GM21447 (cell line): Measurements from ENCODE around the gene CYP4F12.

Source experiments
- ATAC-seq: cut with Tn5 transposase; IDR thresholded peaks from one replicate; pipeline ENCODE4 v1.9.1; 2021; ENCODE audit not compliant: unreplicated experiment

The CYP4F12 gene, protein sequence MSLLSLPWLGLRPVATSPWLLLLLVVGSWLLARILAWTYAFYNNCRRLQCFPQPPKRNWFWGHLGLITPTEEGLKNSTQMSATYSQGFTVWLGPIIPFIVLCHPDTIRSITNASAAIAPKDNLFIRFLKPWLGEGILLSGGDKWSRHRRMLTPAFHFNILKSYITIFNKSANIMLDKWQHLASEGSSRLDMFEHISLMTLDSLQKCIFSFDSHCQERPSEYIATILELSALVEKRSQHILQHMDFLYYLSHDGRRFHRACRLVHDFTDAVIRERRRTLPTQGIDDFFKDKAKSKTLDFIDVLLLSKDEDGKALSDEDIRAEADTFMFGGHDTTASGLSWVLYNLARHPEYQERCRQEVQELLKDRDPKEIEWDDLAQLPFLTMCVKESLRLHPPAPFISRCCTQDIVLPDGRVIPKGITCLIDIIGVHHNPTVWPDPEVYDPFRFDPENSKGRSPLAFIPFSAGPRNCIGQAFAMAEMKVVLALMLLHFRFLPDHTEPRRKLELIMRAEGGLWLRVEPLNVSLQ

DNA sequence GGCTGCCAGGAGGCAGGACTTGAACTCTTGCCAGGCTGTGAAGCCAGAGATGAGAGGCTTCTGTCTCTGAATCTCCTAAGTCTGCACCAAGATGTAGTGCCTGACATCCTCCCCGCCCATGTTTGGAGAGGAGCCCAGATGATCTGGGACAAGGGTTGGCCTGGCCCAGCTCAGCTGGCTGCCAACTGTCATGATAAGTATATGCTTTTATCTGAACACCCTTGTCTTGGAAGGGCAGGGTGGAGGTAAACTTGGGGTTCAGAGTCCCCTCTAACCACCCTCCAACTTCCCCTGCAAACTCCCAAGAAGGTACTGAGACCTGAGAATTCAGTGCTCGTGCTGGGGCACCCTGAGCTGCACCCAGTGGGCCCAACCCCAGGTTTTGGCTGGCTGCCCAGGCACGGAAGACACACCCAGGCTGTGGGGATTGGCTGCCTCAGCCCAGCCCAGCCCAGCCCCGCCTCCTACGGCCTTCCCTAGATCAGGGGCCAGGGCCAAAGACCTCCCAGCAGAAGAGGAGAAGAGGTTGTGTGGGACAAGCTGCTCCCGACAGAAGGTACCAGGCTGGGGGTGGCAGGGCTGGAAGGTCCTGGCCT, at the start of gene CYP4F12:
Gene CYP4F12 (plus strand): TSS at position 508 of the 596 bp plus-strand sequence. CDS start 443 bp downstream, outside the sequence.
- no peak for ATAC-seq

- no peak for ATAC-seq
These were observed 49.1 kb upstream of the CYP4F12 start for GRCh38 chr19:15623711-15624318.

DNA sequence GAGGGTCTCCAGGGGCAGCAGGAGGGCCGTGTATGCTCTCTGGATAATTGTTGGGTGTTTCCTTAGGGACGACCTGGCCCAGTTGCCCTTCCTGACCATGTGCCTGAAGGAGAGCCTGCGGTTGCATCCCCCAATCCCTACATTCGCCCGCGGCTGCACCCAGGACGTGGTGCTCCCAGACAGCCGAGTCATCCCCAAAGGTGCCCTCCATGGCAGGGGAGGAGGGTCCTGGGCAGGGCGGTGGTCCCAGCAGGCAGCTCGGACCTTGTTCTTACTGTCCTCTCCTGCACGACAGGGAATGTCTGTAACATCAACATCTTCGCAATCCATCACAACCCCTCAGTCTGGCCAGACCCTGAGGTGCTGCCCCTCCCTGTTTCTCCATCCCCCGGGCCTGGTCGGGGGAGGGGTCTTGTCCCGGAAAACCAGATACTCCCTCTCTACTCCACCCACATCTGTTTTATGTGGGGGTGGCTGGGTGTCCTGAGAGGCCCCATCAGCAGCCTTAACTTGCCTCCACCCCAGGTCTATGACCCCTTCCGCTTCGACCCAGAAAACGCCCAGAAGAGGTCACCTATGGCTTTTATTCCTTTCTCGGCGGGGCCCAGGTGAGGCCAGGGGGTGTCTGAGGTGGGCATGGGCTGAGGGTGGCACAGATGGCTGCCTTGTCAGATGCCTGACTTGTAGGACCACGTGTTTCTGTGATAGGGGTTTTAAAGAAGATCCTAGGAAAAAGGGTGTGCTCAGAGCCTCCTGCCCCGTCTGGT, 44.5 kb upstream of the CYP4F12 start:
- no peak for ATAC-seq

GRCh38 chr19:15629003-15629880, 43.6 kb upstream of the CYP4F12 start:
- ATAC-seq = no peak

- no peak for ATAC-seq
These were observed 41.1 kb upstream of the CYP4F12 start for GRCh38 chr19:15631817-15632216.

DNA sequence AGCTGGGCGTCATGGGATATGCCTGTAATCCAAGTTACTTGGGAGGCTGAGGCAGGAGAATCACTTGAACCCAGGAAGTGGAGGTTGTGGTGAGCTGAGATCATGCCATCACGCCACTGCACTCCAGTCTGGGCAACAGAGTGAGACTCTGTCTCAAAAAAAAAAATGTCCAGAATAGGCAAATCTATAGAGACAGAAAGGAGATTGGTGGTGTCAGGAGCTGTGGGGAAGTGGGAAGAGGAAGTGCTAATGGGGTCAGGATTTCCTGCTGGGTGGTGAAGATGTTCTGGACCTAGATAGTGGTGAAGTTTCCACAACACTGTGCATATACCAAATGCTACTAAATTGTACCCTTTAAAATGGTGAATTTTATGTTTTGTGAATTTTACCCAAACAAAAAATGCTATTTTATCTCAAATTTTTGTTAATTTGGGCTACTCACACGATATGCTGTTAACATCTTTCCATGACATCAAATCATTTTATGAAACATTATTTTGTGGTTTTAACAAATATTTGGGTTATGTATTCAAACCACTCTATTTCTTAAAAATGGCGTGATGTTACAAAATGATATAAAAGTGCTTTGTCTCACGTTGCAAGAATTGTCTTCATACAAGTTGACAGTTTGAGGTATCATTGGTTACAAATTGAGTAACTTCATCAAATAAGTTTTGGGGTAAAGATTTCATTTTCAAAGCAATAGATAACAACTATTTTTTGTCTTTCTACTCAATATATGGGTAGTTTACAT, 39.6 kb upstream of the CYP4F12 start:
- no peak for ATAC-seq

GRCh38 chr19:15634105-15634504, 38.8 kb upstream of the CYP4F12 start:
- ATAC-seq = no peak

GRCh38 chr19:15635016-15635805, 37.7 kb upstream of the CYP4F12 start:
- ATAC-seq = no peak

- ATAC-seq = no peak
These were observed 36.9 kb upstream of the CYP4F12 start for GRCh38 chr19:15636026-15636425.

GRCh38 chr19:15639596-15639995, 33.3 kb upstream of the CYP4F12 start:
- ATAC-seq = no peak

- no peak for ATAC-seq
These were observed 32.5 kb upstream of the CYP4F12 start, which contains the start of gene CYP4F3 for GRCh38 chr19:15640294-15640903. TSS of gene CYP4F3 (plus strand) at chr19:15640897. CDS start at chr19:15641416, 519 bp downstream.

DNA sequence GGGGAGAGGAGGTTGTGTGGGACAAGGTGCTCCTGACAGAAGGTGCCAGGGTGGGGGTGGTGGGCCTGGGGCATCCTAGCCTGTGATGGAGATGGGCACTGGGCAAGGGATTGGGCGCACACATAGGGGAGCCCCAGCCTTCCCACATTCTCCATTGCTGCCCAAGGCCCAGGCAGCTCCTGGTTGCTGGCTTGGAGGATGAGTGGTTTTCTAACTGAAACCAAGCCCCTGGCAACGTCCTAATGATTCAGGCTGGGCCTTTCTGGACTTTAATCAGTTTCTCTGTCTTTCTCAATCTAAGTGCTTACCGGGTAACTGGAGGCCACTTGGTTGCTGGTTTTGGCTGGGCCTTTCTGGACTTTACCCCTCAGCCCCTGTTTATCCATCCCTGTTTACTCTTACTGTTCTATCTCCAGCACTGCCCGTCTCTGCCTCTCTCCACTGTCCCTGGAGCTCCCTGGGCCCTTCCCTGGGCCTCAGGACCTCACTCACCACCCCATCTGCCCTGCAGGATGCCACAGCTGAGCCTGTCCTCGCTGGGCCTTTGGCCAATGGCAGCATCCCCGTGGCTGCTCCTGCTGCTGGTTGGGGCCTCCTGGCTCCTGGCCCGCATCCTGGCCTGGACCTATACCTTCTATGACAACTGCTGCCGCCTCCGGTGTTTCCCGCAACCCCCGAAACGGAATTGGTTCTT, 31.8 kb upstream of the CYP4F12 start:
- no peak for ATAC-seq

- ATAC-seq = no peak
These were observed 30.9 kb upstream of the CYP4F12 start for GRCh38 chr19:15641901-15642491.

DNA sequence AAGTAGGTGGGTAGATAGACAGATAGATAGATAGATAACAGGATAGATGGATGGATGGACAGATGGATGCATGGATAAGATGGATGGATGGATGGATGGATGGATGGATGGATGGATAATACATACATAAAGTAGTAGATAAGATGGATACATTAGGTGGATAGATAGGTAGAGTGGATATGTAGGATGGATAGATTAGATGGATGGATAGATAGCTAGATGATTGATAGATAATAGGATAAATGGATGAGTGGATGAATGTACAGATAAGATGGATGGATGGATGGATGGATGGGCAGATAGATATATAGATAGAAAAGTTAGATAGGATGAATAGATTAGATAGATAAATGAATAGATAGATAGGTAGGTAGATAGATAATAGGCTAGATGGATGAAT, 30.1 kb upstream of the CYP4F12 start:
- ATAC-seq = no peak

DNA sequence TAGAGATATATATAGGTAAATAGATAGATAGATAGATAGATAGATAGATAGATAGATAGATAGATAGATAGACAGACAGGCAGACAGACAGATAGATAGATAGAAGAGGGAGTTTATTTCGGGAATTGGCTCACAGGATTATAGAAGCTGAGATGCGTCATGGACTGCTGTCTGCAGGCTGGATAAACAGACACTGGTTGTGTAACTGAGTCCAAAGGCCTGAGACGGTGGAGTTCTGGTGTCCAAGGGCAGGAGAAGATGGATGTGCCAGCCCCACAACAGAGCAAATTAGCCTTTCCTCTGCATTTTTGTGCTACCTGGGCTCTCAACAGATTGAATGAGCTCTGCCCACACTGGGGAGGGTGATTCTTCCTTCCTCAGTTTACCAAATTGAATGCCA, 29.5 kb upstream of the CYP4F12 start:
- ATAC-seq = no peak

DNA sequence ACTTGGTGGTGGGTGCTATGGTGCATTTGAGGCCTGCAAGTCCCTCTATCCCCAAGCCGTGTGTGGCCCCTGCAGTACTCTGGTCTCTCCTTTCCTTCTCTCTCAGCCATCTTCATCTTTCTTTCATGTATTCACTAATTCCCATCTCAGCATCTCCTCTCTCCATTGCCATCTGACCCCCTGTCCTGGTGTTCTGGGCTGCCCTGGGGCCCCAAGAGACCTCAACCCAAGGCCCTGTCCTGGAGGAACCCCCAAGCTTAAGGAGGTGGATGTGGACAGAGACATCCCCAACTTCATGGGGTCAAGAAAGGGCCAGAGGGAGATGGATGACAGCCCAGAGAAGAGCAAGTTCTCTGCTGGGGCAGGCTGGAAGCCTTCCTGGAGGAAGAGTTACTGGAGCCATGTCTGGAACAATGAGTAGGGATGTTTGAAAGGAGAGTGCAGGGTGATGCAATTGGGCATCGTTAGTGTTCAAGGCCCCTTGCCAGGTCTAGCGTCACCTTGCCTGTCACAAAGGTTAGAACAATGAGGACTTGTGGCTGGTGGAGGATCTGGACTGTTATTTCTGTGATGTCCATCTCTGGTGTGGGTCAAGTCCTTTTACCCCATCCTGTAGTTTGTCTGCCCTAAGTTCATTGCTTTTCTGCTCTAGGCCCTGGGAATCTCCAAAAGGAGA, 28.7 kb upstream of the CYP4F12 start:
- no peak for ATAC-seq

DNA sequence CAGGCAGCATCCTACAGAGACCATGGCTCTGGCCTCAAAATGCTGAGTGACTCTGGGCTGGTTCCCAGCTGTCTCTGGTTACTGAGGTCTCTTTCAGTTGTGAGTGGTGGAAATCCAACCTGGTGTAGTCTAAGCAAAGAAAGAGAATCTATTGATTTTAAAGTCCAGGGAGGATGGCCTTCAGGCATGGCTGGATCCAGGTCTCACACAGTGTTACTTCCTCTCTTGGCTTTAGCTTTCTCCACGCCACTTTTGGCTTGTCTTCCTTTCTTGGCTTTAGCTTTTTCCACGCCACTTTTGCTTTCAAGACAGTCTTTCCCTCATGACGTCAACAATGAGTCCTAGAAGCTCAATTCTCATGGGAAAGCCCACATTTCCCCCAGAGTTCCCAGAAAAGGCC, 28.1 kb upstream of the CYP4F12 start:
- no peak for ATAC-seq
